C4-2B (cell line): ENCODE results near the gene HEATR1.

Experiments
- H3K27ac ChIP-seq: fragments of 450-650 bp; 2 replicates; pipeline ENCODE4 v1.5.1; 2017
- CTCF ChIP-seq: fragments of 450-650 bp; conservative IDR thresholded peaks from 2 replicates; pipeline ENCODE4 v1.5.1; 2017; ENCODE audit warnings: mild to moderate bottlenecking
- ZFX ChIP-seq: fragments of 450-650 bp; IDR thresholded peaks from 2 replicates; pipeline ENCODE4 v1.6.1; 2017

The HEATR1 gene

GRCh38 chr1:236548452-236548851, 55.9 kb downstream of the HEATR1 start:
- TF ChIP-seq CTCF (no peak), ZFX (no peak)
- H3K27ac ChIP-seq: no peak overlapping the region

- no peak for TF ChIP-seq ZFX
- no peak for TF ChIP-seq CTCF
- no peak overlapping the region for H3K27ac ChIP-seq
Measured at GRCh38 chr1:236545621-236546169, 58.6 kb downstream of the HEATR1 start.

GRCh38 chr1:236543065-236543669, 61.1 kb downstream of the HEATR1 start:
- no peak overlapping the region for H3K27ac ChIP-seq
- TF ChIP-seq CTCF: no peak; the same call in 1 of the 2 replicates
- no peak for TF ChIP-seq ZFX

GRCh38 chr1:236541710-236542109, 62.6 kb downstream of the HEATR1 start:
- no peak for TF ChIP-seq ZFX
- TF ChIP-seq CTCF: no peak
- H3K27ac ChIP-seq: no peak overlapping the region

- no peak for TF ChIP-seq ZFX
- TF ChIP-seq CTCF: no peak
- no peak overlapping the region for H3K27ac ChIP-seq
Measured at GRCh38 chr1:236540813-236541465, 63.4 kb downstream of the HEATR1 start.

GRCh38 chr1:236536540-236536939, 67.8 kb downstream of the HEATR1 start:
- TF ChIP-seq CTCF (no peak), ZFX (no peak)
- no peak overlapping the region for H3K27ac ChIP-seq

GRCh38 chr1:236535662-236536161, 68.6 kb downstream of the HEATR1 start:
- no peak overlapping the region for H3K27ac ChIP-seq
- no peak for TF ChIP-seq ZFX

GRCh38 chr1:236535190-236535589, 69.1 kb downstream of the HEATR1 start:
- no peak overlapping the region for H3K27ac ChIP-seq
- TF ChIP-seq ZFX (no peak), CTCF (no peak)
